MM.1S (cell line): Measurements from ENCODE around the gene DDN.

Experiments
- DNase-seq: peaks from one replicate; pipeline ENCODE4 v3.0.0-alpha.2; 2015
- H2AFZ ChIP-seq: fragments of 300-600 bp; sonication (generic); 2 replicates; pipeline ENCODE4 v1.6.0; 2016; ENCODE audit warnings: antibody characterized with exemption, low read length
- H3F3A ChIP-seq: fragments of 300-600 bp; sonication (generic); 2 replicates; pipeline ENCODE4 v1.6.1; 2016; ENCODE audit warnings: mild to moderate bottlenecking, antibody characterized with exemption, low read length, moderate library complexity, mixed read lengths; ENCODE audit not compliant: insufficient read depth
- H3K27ac ChIP-seq: fragments of 300-600 bp; sonication (generic); 2 replicates; pipeline ENCODE4 v1.5.1; 2016; ENCODE audit warnings: mild to moderate bottlenecking, low read length
- H3K27me3 ChIP-seq: fragments of 300-600 bp; sonication (generic); replicated peaks from 2 replicates; pipeline ENCODE4 v1.6.0; 2016; ENCODE audit warnings: low read length; ENCODE audit not compliant: insufficient read depth
- H3K36me3 ChIP-seq: fragments of 300-600 bp; sonication (generic); replicated peaks from 2 replicates; pipeline ENCODE4 v1.6.1; 2016; ENCODE audit warnings: mild to moderate bottlenecking, low read length, mixed read lengths; ENCODE audit not compliant: insufficient read depth
- H3K4me1 ChIP-seq: fragments of 300-600 bp; sonication (generic); 2 replicates; pipeline ENCODE4 v1.6.1; 2016; ENCODE audit warnings: low read length, mixed read lengths
- H3K4me2 ChIP-seq: fragments of 300-600 bp; sonication (generic); 2 replicates; pipeline ENCODE4 v1.6.0; 2016; ENCODE audit warnings: low read depth, low read length
- H3K4me3 ChIP-seq: fragments of 300-600 bp; sonication (generic); 2 replicates; pipeline ENCODE4 v1.5.1; 2016; ENCODE audit warnings: low read length, mixed read lengths
- H3K79me2 ChIP-seq: fragments of 300-600 bp; sonication (generic); 2 replicates; pipeline ENCODE4 v1.6.1; 2016; ENCODE audit warnings: mixed run types, low read length, mixed read lengths
- H3K9ac ChIP-seq: fragments of 300-600 bp; sonication (generic); 2 replicates; pipeline ENCODE4 v1.6.1; 2016; ENCODE audit warnings: low read length, mixed read lengths
- H3K9me2 ChIP-seq: fragments of 300-600 bp; sonication (generic); replicated peaks from 2 replicates; pipeline ENCODE4 v1.6.1; 2016; ENCODE audit warnings: mild to moderate bottlenecking, low read length, mixed read lengths; ENCODE audit not compliant: insufficient read depth
- H3K9me3 ChIP-seq: fragments of 300-600 bp; sonication (generic); replicated peaks from 2 replicates; pipeline ENCODE4 v1.6.1; 2016; ENCODE audit warnings: mild to moderate bottlenecking, low read length, mixed read lengths; ENCODE audit not compliant: insufficient read depth
- H4K20me1 ChIP-seq: fragments of 300-600 bp; sonication (generic); 2 replicates; pipeline ENCODE4 v1.6.1; 2016; ENCODE audit warnings: mild to moderate bottlenecking, low read length, moderate library complexity, mixed read lengths; ENCODE audit not compliant: insufficient read depth
- EZH2 ChIP-seq: fragments of 300-600 bp; sonication (generic); optimal IDR thresholded peaks from 2 replicates; pipeline ENCODE3; 2017; ENCODE audit warnings: low read depth, mild to moderate bottlenecking, antibody characterized with exemption, low read length, mixed read lengths
- EZH2phosphoT487 ChIP-seq: fragments of 300-600 bp; sonication (generic); IDR thresholded peaks from 2 replicates; pipeline ENCODE4 v1.6.1; 2018; ENCODE audit warnings: antibody characterized with exemption, low read length
- TF ChIP-seq, protein P1 (sequence below): fragments of 300-600 bp; sonication (generic); IDR thresholded peaks from 2 replicates; pipeline ENCODE4 v1.5.1; 2016; ENCODE audit warnings: antibody characterized with exemption, low read length, mixed read lengths

Gene DDN

DNA sequence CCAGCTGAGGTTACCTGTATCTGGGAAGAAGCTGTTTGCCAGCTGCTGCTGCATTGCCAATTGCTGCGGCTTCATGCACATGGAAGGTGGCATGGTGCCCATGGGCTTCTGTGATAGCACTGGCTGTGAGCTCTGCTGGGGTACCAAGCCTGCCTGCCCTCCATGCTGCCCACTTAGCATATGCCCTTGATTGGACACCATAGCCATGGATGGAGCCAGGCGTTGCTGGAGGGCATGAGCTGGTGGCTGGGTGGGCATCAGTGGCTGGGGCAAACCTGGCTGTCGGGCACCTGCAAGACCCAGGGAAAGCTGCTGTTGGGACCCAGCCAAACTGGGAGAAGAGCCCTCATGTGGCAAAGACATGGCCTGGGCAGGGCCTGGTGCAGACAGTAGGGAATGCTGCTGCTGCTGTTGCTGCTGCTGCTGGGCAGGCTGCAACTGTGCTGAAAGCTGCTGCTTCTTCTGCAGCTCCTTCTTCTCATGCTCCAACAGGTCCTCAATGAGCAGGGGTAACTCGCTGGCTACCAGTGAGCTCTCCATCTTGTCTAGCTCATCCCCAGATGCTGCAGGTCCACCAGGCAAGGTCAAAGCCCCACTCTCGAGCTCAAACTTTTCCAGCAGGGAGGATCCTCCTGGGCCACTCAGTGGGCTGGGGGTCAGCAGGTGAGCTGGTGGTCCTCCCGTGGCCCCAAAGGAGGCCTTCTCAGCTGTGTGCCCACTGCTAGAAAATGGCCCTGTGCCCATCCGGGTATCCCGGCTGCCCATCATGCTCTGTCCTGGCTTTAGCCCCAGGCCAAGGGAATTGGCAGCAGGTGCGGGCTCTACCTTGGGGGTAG is 38.2 kb upstream of the DDN start:
- H3K79me2 ChIP-seq: no peaks in the 10 kb centered on the region
- H3K4me1 ChIP-seq: no peaks in the 10 kb centered on the region
- TF ChIP-seq EZH2phosphoT487 (no peak), EZH2 (no peak)
- TF ChIP-seq, protein P1, sequence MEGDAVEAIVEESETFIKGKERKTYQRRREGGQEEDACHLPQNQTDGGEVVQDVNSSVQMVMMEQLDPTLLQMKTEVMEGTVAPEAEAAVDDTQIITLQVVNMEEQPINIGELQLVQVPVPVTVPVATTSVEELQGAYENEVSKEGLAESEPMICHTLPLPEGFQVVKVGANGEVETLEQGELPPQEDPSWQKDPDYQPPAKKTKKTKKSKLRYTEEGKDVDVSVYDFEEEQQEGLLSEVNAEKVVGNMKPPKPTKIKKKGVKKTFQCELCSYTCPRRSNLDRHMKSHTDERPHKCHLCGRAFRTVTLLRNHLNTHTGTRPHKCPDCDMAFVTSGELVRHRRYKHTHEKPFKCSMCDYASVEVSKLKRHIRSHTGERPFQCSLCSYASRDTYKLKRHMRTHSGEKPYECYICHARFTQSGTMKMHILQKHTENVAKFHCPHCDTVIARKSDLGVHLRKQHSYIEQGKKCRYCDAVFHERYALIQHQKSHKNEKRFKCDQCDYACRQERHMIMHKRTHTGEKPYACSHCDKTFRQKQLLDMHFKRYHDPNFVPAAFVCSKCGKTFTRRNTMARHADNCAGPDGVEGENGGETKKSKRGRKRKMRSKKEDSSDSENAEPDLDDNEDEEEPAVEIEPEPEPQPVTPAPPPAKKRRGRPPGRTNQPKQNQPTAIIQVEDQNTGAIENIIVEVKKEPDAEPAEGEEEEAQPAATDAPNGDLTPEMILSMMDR: no peak
- no peaks in the 10 kb centered on the region for H3F3A ChIP-seq
- no peak overlapping the region for H2AFZ ChIP-seq
- H3K9me2 ChIP-seq: no peaks in the 10 kb centered on the region
- DNase-seq: no peak
- no peak overlapping the region for H3K4me3 ChIP-seq
- H3K36me3 ChIP-seq: no peaks in the 10 kb centered on the region; the same call in 1 of the 2 replicates
- no peak overlapping the region for H3K27ac ChIP-seq
- H3K27me3 ChIP-seq: no peaks in the 10 kb centered on the region
- no peak overlapping the region for H3K9ac ChIP-seq
- no peaks in the 10 kb centered on the region for H3K9me3 ChIP-seq
- H4K20me1 ChIP-seq: no peaks in the 10 kb centered on the region
- no peak overlapping the region for H3K4me2 ChIP-seq

DNA sequence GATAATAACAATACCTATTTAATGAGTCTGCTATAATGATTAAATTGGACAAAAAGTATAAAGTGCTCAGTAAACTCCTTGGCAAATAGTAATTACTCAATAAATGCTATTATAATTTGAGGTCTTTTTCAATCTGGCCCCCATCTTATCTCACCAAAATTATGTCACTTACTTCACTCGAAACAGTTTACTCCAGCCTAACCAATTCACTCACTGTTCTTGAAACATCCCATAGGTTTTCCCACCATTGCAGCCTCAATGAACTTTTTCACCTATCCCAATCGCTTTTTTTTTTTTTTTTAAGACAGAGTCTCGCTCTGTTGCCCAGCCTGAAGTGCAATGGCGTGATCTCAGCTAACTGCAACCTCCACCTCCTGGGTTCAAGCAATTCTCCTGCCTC is 36.9 kb upstream of the DDN start:
- Histone ChIP-seq H3K4me1 (no peaks in the 10 kb centered on the region), H4K20me1 (no peaks in the 10 kb centered on the region), H3K36me3 (no peaks in the 10 kb centered on the region; the same call in 1 of the 2 replicates), H3K27me3 (no peaks in the 10 kb centered on the region), H3K9me2 (no peaks in the 10 kb centered on the region), H3K4me2 (no peak overlapping the region), H3K9ac (no peak overlapping the region), H3K4me3 (no peak overlapping the region), H3K27ac (no peak overlapping the region), H2AFZ (no peak overlapping the region), H3K9me3 (no peaks in the 10 kb centered on the region), H3F3A (no peaks in the 10 kb centered on the region), H3K79me2 (no peaks in the 10 kb centered on the region)
- TF ChIP-seq, protein P1: no peak
- no peak for TF ChIP-seq EZH2
- no peak for TF ChIP-seq EZH2phosphoT487
- no peak for DNase-seq

DNA sequence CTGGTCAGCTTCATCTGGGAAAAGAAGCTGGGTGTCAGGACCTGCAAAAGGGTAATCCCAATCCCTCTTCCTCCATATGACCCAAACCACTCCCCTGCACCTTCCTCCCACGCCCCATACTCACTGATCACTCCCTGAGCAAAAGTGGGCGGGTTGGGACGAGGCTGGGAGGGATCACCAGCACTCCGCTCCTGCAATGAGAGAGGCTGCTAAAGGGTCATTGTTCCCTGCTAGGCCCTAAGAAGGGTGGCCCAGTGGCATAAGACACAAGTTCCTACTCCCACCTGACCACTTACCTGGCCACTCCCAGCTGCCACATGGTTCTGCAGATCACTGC is 35.1 kb upstream of the DDN start:
- Histone ChIP-seq H3K79me2 (no peaks in the 10 kb centered on the region), H3F3A (no peaks in the 10 kb centered on the region), H4K20me1 (no peaks in the 10 kb centered on the region), H3K27ac (no peak overlapping the region), H2AFZ (no peak overlapping the region), H3K4me3 (no peak overlapping the region), H3K4me2 (no peak overlapping the region), H3K27me3 (no peaks in the 10 kb centered on the region), H3K9ac (no peak overlapping the region), H3K36me3 (no peaks in the 10 kb centered on the region; the same call in 1 of the 2 replicates), H3K9me3 (no peaks in the 10 kb centered on the region), H3K4me1 (no peaks in the 10 kb centered on the region), H3K9me2 (no peaks in the 10 kb centered on the region)
- DNase-seq: no peak
- TF ChIP-seq EZH2 (no peak), EZH2phosphoT487 (no peak)
- TF ChIP-seq, protein P1: no peak
